Measurements from ENCODE around the gene RFX3. TPM values are rescaled to one million over a fixed set of nuclear protein-coding genes. Genes with fewer than 3 reads are reported as not detected.
A peak's percentile ranks its signal among the peaks of the same experiment; 100 is the strongest.

Gene RFX3
- total RNA-seq, 1 experiment from 2014 or later: 9.9 TPM

DNA sequence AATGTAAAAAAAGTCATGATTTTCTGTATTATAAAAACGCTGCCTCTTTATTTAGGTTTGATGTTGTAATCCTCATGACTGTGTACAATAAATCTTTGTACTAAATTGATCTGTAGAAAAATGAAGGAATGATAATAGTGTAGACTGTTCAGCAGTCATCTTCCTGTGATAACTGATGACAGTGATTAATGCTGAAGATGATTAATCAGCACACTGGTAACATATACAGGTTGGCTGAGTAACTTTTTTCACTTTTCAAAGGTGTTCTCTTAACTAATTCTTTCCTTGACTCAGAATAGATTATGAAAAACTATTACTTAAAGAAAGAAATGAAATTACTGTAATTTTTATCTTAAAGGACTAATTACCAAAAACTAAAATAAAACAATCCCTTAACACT, 122.5 kb downstream of the RFX3 start:
- H3K14ac ChIP-seq (ENCODE audit: insufficient read depth, low read length): no peak overlapping the region
- Mint-ChIP-seq H3K27ac (peak overlapping the region in 1 of 3 experiments; percentile 80; a peak in 1 of 7 replicates), H3K27me3 (ENCODE audit: low read depth) (no peaks in the 10 kb centered on the region), H3K4me3 (no peak overlapping the region), H3K9me3 (no peaks in the 10 kb centered on the region), H3K36me3 (ENCODE audit: insufficient read depth in 1 of 3, low read depth in 3 of 3) (no peaks in the 10 kb centered on the region), H3K4me1 (peaks cover 10 to 13% of the 10 kb centered on the region in 2 experiments)
- H3K23me2 ChIP-seq (ENCODE audit: insufficient read length, low read depth, low read length, poor library complexity, severe bottlenecking): no peaks in the 10 kb centered on the region
- no peak overlapping the region for H2BK120ac ChIP-seq (ENCODE audit: low read depth, low read length, poor library complexity, severe bottlenecking)
- H4K91ac ChIP-seq (ENCODE audit: insufficient read length, low read depth, low read length): no peak overlapping the region
- H2BK12ac ChIP-seq (ENCODE audit: insufficient read length, low read depth, low read length): no peak overlapping the region
- no peak overlapping the region for H3K18ac ChIP-seq (ENCODE audit: insufficient read length, low read depth, low read length)
- no peak for DNase-seq
- H4K20me1 ChIP-seq (ENCODE audit: control insufficient read depth, insufficient read depth, insufficient read length): no peaks in the 10 kb centered on the region
- TF ChIP-seq, protein P1, sequence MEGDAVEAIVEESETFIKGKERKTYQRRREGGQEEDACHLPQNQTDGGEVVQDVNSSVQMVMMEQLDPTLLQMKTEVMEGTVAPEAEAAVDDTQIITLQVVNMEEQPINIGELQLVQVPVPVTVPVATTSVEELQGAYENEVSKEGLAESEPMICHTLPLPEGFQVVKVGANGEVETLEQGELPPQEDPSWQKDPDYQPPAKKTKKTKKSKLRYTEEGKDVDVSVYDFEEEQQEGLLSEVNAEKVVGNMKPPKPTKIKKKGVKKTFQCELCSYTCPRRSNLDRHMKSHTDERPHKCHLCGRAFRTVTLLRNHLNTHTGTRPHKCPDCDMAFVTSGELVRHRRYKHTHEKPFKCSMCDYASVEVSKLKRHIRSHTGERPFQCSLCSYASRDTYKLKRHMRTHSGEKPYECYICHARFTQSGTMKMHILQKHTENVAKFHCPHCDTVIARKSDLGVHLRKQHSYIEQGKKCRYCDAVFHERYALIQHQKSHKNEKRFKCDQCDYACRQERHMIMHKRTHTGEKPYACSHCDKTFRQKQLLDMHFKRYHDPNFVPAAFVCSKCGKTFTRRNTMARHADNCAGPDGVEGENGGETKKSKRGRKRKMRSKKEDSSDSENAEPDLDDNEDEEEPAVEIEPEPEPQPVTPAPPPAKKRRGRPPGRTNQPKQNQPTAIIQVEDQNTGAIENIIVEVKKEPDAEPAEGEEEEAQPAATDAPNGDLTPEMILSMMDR (conservative IDR thresholded peaks at IDR 0.05): no peak
- no peak overlapping the region for H3T11ph ChIP-seq (ENCODE audit: low read length)
- H3K9me3 ChIP-seq (ENCODE audit: control insufficient read depth, low read depth, low read length): no peaks in the 10 kb centered on the region
- no peak overlapping the region for H4K8ac ChIP-seq (replicated peaks; ENCODE audit: insufficient read length, low read depth, low read length)
- no peaks in the 10 kb centered on the region for H3K79me2 ChIP-seq (ENCODE audit: insufficient read depth, low read length)
- H3K9ac ChIP-seq (ENCODE audit: extremely low read depth, insufficient read length, low read length): no peak overlapping the region
- no peak overlapping the region for H2AFZ ChIP-seq (ENCODE audit: low read length)
- H3K56ac ChIP-seq (ENCODE audit: insufficient read length, low read depth, low read length): no peak overlapping the region
- peaks cover 6% of the 10 kb centered on the region; the same call in 1 of the 2 replicates for H3K4me1 ChIP-seq (ENCODE audit: insufficient read depth, low read length)
- H2BK15ac ChIP-seq (ENCODE audit: low read depth, low read length): no peak overlapping the region
- H3K23ac ChIP-seq (ENCODE audit: insufficient read length, low read depth, low read length): no peak overlapping the region
- no peak overlapping the region for H2BK5ac ChIP-seq (ENCODE audit: insufficient read length, low read length)
- H3K4me2 ChIP-seq (ENCODE audit: insufficient read depth, insufficient read length, low read length): no peak overlapping the region
- no peak overlapping the region for H3K4ac ChIP-seq (ENCODE audit: low read depth, low read length)
- H2AK5ac ChIP-seq (ENCODE audit: insufficient read length, low read length): no peak overlapping the region
- H4K5ac ChIP-seq (ENCODE audit: insufficient read length, low read depth, low read length): no peak overlapping the region
- WGBS (ENCODE audit: extremely low coverage, insufficient read length, low lambda C conversion rate): no CpG with 5 or more reads among the region's 1 CpG
- no peak overlapping the region for H3K27ac ChIP-seq (ENCODE audit: insufficient read length, low read depth, low read length)
- H3K27me3 ChIP-seq (ENCODE audit: insufficient read depth, low read length): no peaks in the 10 kb centered on the region
- H2BK20ac ChIP-seq (ENCODE audit: low read depth, low read length, poor library complexity, severe bottlenecking): no peak overlapping the region
- no peaks in the 10 kb centered on the region for H3K79me1 ChIP-seq (ENCODE audit: insufficient read depth, low read depth, low read length, poor library complexity, severe bottlenecking)

Data from H9 (cell line).